GM12878 (cell line): ENCODE measurements around the gene TMEM126A. TPM values are rescaled to one million over a fixed set of nuclear protein-coding genes. Genes with fewer than 3 reads are reported as not detected.

ENCODE experiments used
- NRF1 ChIP-seq: conservative IDR thresholded peaks from 2 replicates; pipeline ENCODE4 v1.6.1; 2011; ENCODE audit warnings: mild to moderate bottlenecking, low read depth, low read length, improper control_type of control experiment
- TAF1 ChIP-seq: IDR thresholded peaks from 2 replicates; pipeline ENCODE4 v1.6.1; 2011; ENCODE audit warnings: mild to moderate bottlenecking, low read depth, low read length, borderline replicate concordance
- TCF3 ChIP-seq: IDR thresholded peaks from 2 replicates; pipeline ENCODE4 v1.6.1; 2012; ENCODE audit warnings: low read depth, mild to moderate bottlenecking, low read length, borderline replicate concordance; ENCODE audit not compliant: insufficient read depth
- polyA plus RNA-seq, 11 experiments: library from polyadenylated mRNA; depleted of rRNA in 4 of 11; unstranded in 6 of 11; stranded (reverse) in 5 of 11; fragments of >200 nt; fragmentation: Nextera tagmentation in 4 of 11; fragmentation: Illumina TruSeq in 1 of 11; extraction: Ambion mirVana in 4 of 11; extraction: Trizol in 1 of 11; gene quantifications; 1 replicate in 1 of 11; 2 replicates in 10 of 11; pipeline versions ENCODE4 v1.2.1 to v1.2.3, GENCODE V29; 2011 to 2016; ENCODE audit warnings: inconsistent platforms in 2 of 11, missing spikeins in 2 of 11, low read depth in 1 of 11
- total RNA-seq, 4 experiments: library from RNA; depleted of rRNA in 3 of 4; stranded (reverse); fragments of >200 nt in 3 of 4; fragmentation: Illumina TruSeq in 1 of 4; extraction: Trizol in 1 of 4; gene quantifications; 2 replicates each; pipeline versions ENCODE4 v1.2.1 to v1.2.3, GENCODE V29; 2013 to 2021
- TF ChIP-seq, protein P1 (sequence below): fragments of 450-650 bp; IDR thresholded peaks from 2 replicates; pipeline ENCODE4 v1.6.1; 2016; ENCODE audit warnings: mild to moderate bottlenecking, moderate library complexity, borderline replicate concordance

TMEM126A gene
- total and polyA plus RNA-seq, 10 of the 15 experiments (the other 5 are each of a cell fraction or from before 2014, with no cell fraction given) = 38.6 to 208 (median 71.7) TPM

DNA sequence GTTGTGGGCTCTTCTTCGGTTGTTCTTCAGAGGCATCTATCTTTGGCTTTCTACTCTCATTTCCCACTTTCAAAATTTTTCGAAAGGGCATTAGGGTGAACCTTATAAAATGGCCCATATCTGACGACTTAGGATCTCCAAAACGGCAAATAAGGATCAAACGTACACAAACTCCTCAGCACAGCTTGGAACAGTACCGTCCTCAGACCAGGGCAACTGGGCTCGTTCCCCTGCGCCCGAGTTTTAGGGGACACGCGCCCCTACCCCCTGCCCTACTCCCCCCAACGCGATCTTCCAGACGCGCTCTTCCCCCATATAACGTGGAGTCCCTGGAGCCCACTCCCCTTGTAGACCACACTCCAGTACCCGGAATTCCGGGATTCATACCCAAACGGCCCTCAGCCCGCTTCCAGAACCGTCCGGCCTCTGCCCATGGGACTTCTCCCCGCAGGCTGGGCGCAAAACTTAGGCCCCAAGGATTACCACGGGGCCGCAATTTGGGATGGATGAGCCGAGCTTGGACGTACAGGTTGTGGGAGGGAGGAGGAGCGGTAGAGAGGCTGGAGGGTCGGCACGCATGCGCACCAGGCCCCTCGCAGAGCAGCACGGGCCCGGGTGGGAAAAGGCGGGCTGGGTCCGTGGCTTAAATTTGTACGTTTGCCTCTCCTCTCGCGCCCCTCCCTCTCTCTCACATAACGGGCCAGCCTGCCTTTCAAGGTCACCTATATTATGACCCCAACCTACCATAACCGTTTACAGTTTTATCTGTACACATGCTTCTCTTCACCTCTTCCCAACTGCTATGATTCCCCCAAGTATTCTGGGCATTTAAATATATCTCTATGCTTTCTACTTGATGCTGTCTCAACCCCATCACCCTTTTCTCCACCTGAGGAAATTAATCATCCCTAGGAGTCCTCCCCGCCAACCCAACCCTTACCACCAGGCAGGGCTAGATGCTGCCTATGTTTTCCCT, 34.9 kb downstream of the TMEM126A start (continued):
- TF ChIP-seq, protein P1, sequence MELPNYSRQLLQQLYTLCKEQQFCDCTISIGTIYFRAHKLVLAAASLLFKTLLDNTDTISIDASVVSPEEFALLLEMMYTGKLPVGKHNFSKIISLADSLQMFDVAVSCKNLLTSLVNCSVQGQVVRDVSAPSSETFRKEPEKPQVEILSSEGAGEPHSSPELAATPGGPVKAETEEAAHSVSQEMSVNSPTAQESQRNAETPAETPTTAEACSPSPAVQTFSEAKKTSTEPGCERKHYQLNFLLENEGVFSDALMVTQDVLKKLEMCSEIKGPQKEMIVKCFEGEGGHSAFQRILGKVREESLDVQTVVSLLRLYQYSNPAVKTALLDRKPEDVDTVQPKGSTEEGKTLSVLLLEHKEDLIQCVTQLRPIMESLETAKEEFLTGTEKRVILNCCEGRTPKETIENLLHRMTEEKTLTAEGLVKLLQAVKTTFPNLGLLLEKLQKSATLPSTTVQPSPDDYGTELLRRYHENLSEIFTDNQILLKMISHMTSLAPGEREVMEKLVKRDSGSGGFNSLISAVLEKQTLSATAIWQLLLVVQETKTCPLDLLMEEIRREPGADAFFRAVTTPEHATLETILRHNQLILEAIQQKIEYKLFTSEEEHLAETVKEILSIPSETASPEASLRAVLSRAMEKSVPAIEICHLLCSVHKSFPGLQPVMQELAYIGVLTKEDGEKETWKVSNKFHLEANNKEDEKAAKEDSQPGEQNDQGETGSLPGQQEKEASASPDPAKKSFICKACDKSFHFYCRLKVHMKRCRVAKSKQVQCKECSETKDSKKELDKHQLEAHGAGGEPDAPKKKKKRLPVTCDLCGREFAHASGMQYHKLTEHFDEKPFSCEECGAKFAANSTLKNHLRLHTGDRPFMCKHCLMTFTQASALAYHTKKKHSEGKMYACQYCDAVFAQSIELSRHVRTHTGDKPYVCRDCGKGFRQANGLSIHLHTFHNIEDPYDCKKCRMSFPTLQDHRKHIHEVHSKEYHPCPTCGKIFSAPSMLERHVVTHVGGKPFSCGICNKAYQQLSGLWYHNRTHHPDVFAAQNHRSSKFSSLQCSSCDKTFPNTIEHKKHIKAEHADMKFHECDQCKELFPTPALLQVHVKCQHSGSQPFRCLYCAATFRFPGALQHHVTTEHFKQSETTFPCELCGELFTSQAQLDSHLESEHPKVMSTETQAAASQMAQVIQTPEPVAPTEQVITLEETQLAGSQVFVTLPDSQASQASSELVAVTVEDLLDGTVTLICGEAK = 0 out of 2 replicates have a peak, but pooled peaks have one; percentile 22
- TF ChIP-seq TAF1 (0 out of 2 replicates have a peak, but pooled peaks have one; percentile 28), NRF1 (peak; percentile 80), TCF3 (no peak)
